Inferior parietal cortex (tissue), 1 donor: Measurements from ENCODE around the gene TSPO.

Experiments used
- DNase-seq: peaks from one replicate; pipeline ENCODE4 v3.0.0-alpha.2; 2016; ENCODE audit errors: extremely low spot score

The TSPO gene

DNA sequence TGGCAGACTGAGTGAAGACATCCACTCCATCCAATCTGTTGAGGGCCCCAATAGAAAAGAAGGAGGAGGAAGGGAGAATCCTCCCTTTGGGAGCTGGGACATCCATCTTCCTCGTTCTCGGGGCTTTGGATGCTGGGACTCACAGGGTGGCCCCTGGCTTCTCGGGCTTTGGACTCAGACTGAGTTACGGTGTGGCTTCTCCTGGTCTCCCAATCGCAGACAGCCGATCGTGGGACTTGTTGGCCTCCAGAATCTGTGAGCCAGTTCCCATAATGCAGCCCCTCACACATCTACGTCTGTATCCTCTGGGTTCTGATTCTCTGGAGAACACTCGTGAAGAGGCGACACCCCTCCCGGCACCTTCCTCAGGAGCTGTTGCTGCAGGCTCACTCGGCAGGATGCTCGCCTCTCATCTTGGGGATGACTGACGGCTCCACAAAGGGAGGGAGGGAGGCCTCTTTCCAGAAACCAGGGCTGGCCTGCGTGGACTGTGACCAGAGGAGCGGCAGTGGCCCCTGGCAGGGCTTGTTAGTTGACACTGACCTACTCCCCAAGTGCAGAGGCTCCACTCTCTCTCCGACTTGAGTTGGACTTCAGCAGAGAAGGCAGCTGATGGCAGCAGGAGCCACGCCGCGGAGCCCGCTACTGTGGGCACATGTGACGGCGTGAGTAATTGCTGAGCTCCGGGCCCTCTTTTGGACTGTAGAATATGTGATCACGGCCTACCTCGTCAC is 50.3 kb downstream of the TSPO start:
- DNase-seq: no peak

DNA sequence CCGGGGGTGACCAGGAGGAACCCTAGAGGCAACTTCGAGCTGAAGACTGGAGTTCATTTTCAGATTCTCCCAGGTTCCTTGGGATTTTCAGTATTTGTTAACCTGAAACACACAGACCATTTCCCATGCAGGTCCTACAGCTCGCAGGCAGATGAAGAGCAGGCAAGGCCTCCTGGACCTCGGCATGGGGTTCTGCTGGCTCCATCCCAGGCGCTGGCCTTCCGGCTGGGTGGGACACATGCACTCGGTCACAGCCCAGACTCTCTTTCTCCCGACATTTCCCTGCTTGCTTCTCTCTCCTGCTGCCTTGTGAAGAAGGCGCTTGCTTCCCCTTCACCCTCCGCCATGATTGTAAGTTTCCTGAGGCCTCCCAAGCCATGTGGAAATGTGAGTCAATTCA is 51.0 kb downstream of the TSPO start:
- DNase-seq: no peak

GRCh38 chr22:43202756-43203410 is 51.5 kb downstream of the TSPO start:
- no peak for DNase-seq

DNA sequence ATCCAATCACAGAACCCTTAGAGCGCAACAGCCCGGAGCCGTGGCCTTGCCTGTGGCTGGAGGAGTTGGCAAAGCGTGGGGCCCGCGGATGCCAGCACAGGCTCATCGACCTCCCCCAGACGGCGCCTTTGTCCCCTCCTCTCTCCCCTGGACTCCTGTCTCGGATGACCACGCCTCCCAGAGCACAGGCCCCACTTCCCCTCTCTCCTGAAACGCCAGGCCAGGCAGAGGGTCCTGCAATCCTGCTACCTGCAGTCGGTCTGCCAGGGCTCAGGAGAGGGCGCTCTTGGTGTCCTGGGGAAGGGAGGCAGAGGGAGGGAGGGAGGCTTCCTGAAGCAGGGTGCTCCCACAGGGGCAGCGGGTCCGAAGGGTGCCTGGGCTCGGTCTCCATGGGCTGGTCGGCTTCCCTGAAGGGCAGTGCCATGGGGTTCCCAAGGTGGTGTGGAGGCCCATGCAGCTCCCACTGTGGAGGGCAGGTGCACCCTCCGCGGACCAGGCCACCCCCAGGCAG is 52.2 kb downstream of the TSPO start:
- no peak for DNase-seq

GRCh38 chr22:43205261-43205691 is 53.9 kb downstream of the TSPO start:
- no peak for DNase-seq

DNA sequence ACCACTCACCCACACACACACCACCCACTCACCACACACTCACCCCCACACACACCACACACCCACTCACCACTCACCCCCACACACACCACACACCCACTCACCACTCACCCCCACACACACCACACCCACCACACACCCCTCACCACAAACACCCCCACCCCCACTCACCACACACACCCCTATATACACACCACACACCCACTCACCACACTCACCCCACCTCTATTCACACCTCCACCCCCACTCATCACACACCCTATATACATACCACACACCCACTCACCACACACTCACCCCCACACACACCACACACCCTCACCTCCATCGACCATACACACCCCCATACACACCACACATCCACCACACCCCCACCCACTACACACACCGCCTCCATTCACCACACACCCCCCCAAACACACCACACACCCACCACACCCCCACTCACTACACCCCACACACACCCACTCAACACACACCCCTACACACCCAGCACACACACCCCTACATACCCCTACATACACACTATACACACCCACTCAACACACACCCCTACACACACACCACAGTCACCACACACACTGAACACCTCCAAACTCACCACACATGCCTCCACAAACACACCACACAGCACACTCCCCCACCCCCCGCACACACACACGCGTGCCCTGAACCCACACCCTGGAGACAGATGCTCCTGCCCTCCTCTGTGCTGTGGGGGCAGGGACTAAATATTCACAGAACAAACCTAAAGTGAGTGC is 54.6 kb downstream of the TSPO start:
- DNase-seq: no peak

- DNase-seq: no peak
These were observed 55.3 kb downstream of the TSPO start for GRCh38 chr22:43206509-43207161.

- DNase-seq: no peak
These were observed 56.0 kb downstream of the TSPO start for GRCh38 chr22:43207386-43207785.

DNA sequence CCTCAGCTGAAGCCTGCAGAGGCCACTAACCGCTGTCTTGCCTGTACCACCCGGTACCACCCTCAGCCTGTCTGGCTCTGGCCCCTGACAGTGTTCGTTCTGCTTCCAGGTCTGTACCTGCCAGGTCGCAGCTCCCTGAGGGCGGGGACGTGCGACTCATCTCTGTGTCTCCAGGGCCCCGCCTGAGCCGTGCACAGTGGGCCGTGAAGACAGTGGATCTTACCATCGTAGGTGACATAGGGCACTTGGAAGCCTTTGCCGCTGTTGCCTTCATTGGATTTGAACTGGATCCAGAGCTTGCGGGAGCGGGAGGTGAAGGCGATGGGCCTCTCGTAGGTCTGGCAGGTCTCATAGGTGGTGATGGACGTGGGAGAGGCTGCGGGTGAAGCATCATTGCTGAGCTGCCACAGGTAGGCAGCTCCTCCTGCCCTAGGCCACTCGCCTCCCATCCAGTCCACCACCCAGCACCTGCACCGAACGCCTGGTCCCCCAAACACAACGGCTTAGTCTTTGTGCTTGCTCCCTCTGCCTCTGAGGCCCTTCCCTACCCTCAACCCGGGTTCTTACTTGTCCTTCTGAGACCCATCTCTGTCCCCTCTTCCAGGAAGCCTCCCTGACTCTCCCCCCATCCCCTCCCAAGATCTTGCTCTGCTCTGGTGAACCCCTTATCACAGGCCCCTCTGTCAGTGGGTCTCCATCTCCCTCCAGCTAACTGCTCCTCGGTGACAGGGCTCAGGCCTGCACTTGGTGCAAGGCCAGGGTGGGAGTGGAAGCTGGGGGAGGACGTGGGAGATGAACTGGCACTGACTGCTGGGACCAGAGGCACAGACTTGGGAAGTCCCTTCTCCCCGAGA is 56.7 kb downstream of the TSPO start:
- no peak for DNase-seq

GRCh38 chr22:43208703-43209522 is 57.6 kb downstream of the TSPO start:
- DNase-seq: no peak

GRCh38 chr22:43209523-43209890 is 58.1 kb downstream of the TSPO start:
- no peak for DNase-seq

- no peak for DNase-seq
These were observed 58.6 kb downstream of the TSPO start for GRCh38 chr22:43209971-43210370.

DNA sequence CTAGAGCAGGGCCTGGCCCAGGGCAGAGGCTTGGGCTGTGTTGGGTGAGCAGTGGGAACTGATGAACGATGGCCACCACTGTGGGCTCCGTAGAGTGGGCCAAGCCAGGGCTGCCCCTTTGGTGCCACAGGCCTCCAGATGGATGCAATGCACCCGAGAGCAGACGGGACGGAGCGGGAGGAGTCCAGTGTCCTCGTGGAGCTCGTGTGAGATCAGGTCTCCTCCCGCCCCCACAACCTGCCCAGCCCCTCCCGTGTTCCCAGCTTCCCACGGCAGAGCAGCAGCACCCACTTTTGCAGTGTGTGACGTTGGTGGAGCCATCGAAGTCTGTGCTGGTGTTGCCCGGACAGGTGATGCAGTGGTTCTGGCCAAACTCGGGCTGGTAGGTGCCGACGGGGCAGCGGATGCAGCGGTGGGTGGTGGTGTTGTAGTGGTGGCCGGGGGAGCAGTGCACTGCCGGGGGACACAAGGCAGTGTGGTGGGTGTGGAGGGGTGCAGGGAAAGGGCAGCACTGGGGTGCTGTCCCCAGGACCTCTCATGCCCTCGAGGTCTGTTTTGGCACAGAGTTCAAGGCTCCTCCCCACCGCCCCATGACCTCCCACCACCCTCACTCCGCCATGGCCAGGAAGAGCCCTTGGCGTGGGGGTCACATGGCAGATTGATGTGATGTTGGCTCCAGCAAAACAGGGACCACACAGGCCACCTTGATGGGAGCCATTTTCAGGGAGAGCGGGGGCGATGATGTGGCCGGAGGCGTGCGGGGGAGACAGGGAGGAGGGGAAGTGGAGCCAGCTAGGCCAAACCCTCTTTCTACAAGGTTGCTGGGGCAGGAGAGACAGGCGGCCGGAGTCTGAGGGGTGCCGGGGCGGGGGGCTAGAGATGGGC is 59.5 kb downstream of the TSPO start:
- no peak for DNase-seq

DNA sequence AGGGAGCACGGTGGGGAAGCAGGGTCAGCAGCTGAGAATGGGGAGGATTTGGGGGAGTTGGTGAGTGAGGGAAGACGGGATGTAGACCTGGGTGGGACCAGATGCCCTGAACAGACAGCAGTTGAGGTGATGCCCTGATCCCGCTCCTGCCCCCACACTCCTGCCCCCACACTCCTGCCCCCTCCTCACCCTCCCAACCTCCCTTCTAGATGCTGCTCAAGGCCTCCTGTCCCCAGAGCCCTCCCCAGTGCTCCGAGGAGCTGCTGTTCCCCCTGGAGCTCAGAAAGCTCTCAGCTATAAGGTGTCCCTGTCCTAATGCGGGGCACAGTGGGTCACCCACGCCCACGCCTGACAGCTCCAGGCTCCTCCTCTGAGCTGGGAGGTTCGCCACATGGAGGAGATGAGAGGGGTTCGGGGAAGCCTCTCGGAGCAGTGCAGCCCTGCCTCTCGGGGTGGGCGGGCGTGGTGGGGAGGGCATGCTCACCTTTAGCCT is 60.6 kb downstream of the TSPO start:
- DNase-seq: no peak

GRCh38 chr22:43212434-43212952 is 61.1 kb downstream of the TSPO start:
- DNase-seq: no peak
